ENCODE data around the gene ID4. TPM values are rescaled to one million over a fixed set of nuclear protein-coding genes. Genes with fewer than 3 reads are reported as not detected.

Gene ID4
- polyA plus RNA-seq, 2 of the 4 experiments (the other 2 are of a cell fraction) = 2.6 to 6.1 TPM

GRCh38 chr6:19831358-19831757 is 5.8 kb upstream of the ID4 start:
- Histone ChIP-seq H3K4me2 (no peak overlapping the region), H3K4me3 (no peak overlapping the region), H3K9me3 (peaks cover 5% of the 10 kb centered on the region; the same call in 1 of the 3 replicates), H3K27ac (no peak overlapping the region), H3K4me1 (peaks cover 11% of the 10 kb centered on the region; the same call in 1 of the 3 replicates)
- ChIA-PET POLR2A (no interaction called here), CTCF (no interaction called here)
- FAIRE-seq = no peak
- DNase-seq (ENCODE audit: low read depth in 1 of 2, low spot score in 1 of 2) = no peak
- WGBS (ENCODE audit: missing lambda C conversion rate) = 4% methylated on average over 1 of the region's 1 CpG
- ATAC-seq = no peak
- no peak for TF ChIP-seq CHD4 (IDR thresholded peaks at IDR 0.05; ENCODE audit: borderline replicate concordance)
- no peak for TF ChIP-seq NPAS2 (CRISPR knock-in tag; IDR thresholded peaks at IDR 0.05; ENCODE audit: borderline replicate concordance)
- TF ChIP-seq TP53 (CRISPR knock-in tag; IDR thresholded peaks at IDR 0.05) = no peak
- TF ChIP-seq FOSL2 (IDR thresholded peaks at IDR 0.05) = no peak
- no peak for TF ChIP-seq FOSL2 (CRISPR knock-in tag; IDR thresholded peaks at IDR 0.05)
- TF ChIP-seq PBX3 (IDR thresholded peaks at IDR 0.05) = no peak
- no peak for TF ChIP-seq ATOH8 (CRISPR knock-in tag; IDR thresholded peaks at IDR 0.05; ENCODE audit: low read depth)
- TF ChIP-seq ZC3H11A (IDR thresholded peaks at IDR 0.05) = no peak
- no peak for TF ChIP-seq KDM1A (IDR thresholded peaks at IDR 0.05; ENCODE audit: low read depth)
- no peak for TF ChIP-seq FOSB (CRISPR knock-in tag; IDR thresholded peaks at IDR 0.05)
- TF ChIP-seq ELK1 (IDR thresholded peaks at IDR 0.05; ENCODE audit: low read depth, low read length) = no peak
- no peak for TF ChIP-seq NFE2L2 (conservative IDR thresholded peaks at IDR 0.05; ENCODE audit: low read length)

GRCh38 chr6:19833947-19834346 is 3.2 kb upstream of the ID4 start:
- Histone ChIP-seq H3K4me2 (no peak overlapping the region), H3K27ac (no peak overlapping the region), H3K9me3 (no peaks in the 10 kb centered on the region), H3K4me3 (no peak overlapping the region), H3K4me1 (peaks cover 11% of the 10 kb centered on the region; the same call in 1 of the 3 replicates)
- CTCF ChIA-PET = no interaction called here
- FAIRE-seq (no peak), DNase-seq (ENCODE audit: low read depth in 1 of 2, low spot score in 1 of 2) (no peak), ATAC-seq (no peak)
- WGBS (ENCODE audit: missing lambda C conversion rate) = 54% methylated on average over 5 of the region's 5 CpGs
- POLR2A ChIA-PET = no interaction called here
- no peak for TF ChIP-seq HOXA7 (CRISPR knock-in tag; IDR thresholded peaks at IDR 0.05)
- TF ChIP-seq ATOH8 (CRISPR knock-in tag; IDR thresholded peaks at IDR 0.05; ENCODE audit: low read depth) = no peak
- no peak for TF ChIP-seq USF2 (IDR thresholded peaks at IDR 0.05)
- no peak for TF ChIP-seq KDM5A (IDR thresholded peaks at IDR 0.05)
- no peak for TF ChIP-seq POLR2A (IDR thresholded peaks at IDR 0.05; ENCODE audit: low read length)
- no peak for TF ChIP-seq HOXB13 (CRISPR knock-in tag; IDR thresholded peaks at IDR 0.05; ENCODE audit: low read depth)
- TF ChIP-seq BHLHE40 (IDR thresholded peaks at IDR 0.05; ENCODE audit: low read depth, low read length) = no peak
- no peak for TF ChIP-seq MAZ (IDR thresholded peaks at IDR 0.05; ENCODE audit: borderline replicate concordance, low read depth, low read length)
- no peak for TF ChIP-seq ZC3H11A (IDR thresholded peaks at IDR 0.05)
- TF ChIP-seq HMGXB4 (CRISPR knock-in tag; IDR thresholded peaks at IDR 0.05; ENCODE audit: borderline replicate concordance) = no peak
- TF ChIP-seq JUN (IDR thresholded peaks at IDR 0.05) = no peak
- TF ChIP-seq ESRRA (IDR thresholded peaks at IDR 0.05; ENCODE audit: borderline replicate concordance, low read length) = no peak
- TF ChIP-seq HEYL (CRISPR knock-in tag; IDR thresholded peaks at IDR 0.05) = no peak
- no peak for TF ChIP-seq TP53 (CRISPR knock-in tag; IDR thresholded peaks at IDR 0.05)
- no peak for TF ChIP-seq FOSL2 (IDR thresholded peaks at IDR 0.05)
- no peak for TF ChIP-seq FOSL2 (CRISPR knock-in tag; IDR thresholded peaks at IDR 0.05)
- no peak for TF ChIP-seq CEBPB (IDR thresholded peaks at IDR 0.05)
